ENCODE measurements around the gene OGT.

DNA sequence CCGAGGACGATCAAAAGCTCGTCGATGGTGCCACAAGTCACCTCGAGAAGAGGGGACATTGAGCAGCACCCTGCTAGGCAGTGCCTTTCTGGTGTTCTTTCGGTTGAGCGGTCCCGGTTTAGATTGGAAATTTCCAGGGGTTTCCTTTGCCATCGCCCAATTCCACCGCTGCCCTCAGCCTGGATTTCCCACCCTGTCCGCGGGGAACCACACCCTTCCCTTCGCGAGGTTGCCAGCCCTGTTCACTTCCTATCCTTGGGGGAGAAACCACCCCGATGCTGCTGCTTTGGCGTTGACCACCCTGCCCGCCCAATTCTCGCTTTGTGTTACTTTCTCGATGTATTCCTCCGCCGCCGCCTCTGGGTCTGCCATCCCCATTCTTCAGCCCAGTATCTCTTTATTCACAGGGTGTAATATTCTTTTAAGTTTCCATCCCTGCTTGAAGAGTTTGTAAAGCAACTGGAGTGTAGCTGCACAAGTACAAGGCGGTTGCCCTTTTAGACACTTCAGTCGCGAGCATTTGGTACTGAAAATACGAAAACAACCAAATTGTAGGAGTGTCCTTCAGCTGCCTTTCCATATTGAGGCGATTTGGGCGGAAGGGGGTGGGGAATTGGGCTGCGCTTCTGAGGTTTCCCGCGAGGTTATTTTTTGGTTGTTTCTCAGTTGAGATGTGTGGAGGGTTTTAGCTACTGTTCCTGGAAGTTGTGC, 1.1 kb downstream of the OGT start:
- TF ChIP-seq KLF16 (tag by site-specific recombination; IDR thresholded peaks at IDR 0.05) = no peak; the same call in 1 of the 2 replicates
- TF ChIP-seq, protein P1, sequence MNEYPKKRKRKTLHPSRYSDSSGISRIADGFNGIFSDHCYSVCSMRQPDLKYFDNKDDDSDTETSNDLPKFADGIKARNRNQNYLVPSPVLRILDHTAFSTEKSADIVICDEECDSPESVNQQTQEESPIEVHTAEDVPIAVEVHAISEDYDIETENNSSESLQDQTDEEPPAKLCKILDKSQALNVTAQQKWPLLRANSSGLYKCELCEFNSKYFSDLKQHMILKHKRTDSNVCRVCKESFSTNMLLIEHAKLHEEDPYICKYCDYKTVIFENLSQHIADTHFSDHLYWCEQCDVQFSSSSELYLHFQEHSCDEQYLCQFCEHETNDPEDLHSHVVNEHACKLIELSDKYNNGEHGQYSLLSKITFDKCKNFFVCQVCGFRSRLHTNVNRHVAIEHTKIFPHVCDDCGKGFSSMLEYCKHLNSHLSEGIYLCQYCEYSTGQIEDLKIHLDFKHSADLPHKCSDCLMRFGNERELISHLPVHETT (tag by site-specific recombination; IDR thresholded peaks at IDR 0.05) = no peak
- TF ChIP-seq, protein P2, sequence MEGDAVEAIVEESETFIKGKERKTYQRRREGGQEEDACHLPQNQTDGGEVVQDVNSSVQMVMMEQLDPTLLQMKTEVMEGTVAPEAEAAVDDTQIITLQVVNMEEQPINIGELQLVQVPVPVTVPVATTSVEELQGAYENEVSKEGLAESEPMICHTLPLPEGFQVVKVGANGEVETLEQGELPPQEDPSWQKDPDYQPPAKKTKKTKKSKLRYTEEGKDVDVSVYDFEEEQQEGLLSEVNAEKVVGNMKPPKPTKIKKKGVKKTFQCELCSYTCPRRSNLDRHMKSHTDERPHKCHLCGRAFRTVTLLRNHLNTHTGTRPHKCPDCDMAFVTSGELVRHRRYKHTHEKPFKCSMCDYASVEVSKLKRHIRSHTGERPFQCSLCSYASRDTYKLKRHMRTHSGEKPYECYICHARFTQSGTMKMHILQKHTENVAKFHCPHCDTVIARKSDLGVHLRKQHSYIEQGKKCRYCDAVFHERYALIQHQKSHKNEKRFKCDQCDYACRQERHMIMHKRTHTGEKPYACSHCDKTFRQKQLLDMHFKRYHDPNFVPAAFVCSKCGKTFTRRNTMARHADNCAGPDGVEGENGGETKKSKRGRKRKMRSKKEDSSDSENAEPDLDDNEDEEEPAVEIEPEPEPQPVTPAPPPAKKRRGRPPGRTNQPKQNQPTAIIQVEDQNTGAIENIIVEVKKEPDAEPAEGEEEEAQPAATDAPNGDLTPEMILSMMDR (tag by site-specific recombination; IDR thresholded peaks at IDR 0.05) = no peak

Measured in HEK293 (cell line).